Dendritic cell treated with granulocyte-macrophage colony-stimulating factor and Interleukin-4, amounts not matched to agents 40 ng/mL and 50 ng/mL, for 4 days (primary cell): Measurements from ENCODE around the gene BCR.

Source experiments
- H3K27ac Mint-ChIP-seq: one replicate; pipeline ENCODE4 v1.8.0; 2022; ENCODE audit warnings: mild to moderate bottlenecking, mixed read lengths
- H3K27me3 Mint-ChIP-seq: one replicate; pipeline ENCODE4 v1.8.0; 2022; ENCODE audit warnings: mild to moderate bottlenecking, mixed read lengths
- H3K36me3 Mint-ChIP-seq: one replicate; pipeline ENCODE4 v1.8.0; 2022; ENCODE audit warnings: low read depth, mixed read lengths
- H3K4me1 Mint-ChIP-seq: one replicate; pipeline ENCODE4 v1.8.0; 2022; ENCODE audit warnings: low read depth, mixed read lengths
- H3K4me3 Mint-ChIP-seq: one replicate; pipeline ENCODE4 v1.8.0; 2022; ENCODE audit warnings: mild to moderate bottlenecking, moderate library complexity, mixed read lengths
- H3K9me3 Mint-ChIP-seq: one replicate; pipeline ENCODE4 v1.8.0; 2022; ENCODE audit warnings: mixed read lengths
- intact Hi-C: fragments of 100-400 bp; cut with micrococcal nuclease; formaldehyde crosslinking; loops from one replicate; pipeline ENCODE4 v1.15.0; 2022

Gene BCR

DNA sequence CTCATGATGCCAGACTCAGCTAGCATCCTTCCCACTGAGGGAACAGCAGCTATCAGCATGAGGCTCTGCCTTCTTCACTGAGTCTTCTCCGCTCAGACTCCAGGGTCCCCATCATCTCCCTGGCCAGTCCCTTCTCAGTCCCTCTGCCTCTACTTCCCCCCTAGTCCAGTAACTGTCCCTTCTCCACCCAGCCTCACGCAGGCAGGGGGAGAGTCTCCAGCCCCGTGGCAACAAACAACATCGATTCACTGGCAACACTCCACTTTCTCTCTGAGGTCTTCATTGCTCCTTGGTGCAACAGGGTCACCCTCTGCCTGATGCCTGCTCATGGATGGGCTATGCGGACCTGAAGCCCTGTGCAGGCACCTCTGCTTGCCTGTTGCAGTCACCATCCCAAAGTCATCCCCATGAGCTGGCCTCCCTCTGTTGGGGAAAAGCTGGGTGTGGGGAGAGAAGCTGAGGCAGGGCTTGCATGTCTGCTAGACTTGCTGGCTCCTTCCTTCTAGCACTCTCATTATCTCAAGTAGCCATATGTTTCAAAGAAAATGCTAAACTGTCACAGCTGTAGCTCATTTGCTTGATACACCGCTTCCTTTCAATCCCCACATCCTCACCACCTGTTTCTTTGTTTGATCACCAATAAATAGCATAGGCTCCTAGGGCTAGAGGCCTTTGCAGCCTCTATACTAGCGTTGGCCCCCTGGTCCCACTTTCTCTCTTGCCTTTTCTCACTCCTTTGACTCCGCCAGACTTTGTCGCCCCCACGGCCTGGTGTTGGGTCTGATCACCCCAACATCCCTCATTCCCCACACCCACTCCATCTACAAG is 4.3 kb upstream of the BCR start:
- Mint-ChIP-seq H3K4me3 (no peak overlapping the region), H3K9me3 (peaks cover 17% of the 10 kb centered on the region), H3K27me3 (peaks cover 12% of the 10 kb centered on the region), H3K27ac (no peak overlapping the region), H3K4me1 (peaks cover 7% of the 10 kb centered on the region), H3K36me3 (peaks cover 9% of the 10 kb centered on the region)
- intact Hi-C loops = loop anchor here (10.0 kb wide), 1 partner anchor 209 kb away; no protein-coding TSS in a partner anchor

DNA sequence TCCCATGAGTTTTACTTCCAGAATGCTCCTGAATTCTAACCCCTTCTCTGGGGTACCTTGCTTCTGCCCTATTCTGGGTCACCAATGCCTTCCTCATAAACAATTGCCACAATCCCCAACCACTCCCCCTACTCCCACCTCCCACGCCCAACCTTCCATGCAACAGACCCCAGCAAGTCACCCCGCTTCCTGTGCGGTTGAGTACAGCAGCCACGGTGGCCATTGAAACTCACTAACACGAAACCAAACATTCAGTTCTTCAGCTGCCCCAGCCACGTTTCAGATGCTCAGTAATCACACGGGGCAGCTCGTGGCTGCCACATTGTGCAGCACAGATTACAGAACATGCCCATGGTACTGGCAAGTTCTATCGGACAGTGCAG is 3.7 kb upstream of the BCR start:
- H3K9me3 Mint-ChIP-seq = peaks cover 17% of the 10 kb centered on the region
- H3K4me3 Mint-ChIP-seq = no peak overlapping the region
- H3K27me3 Mint-ChIP-seq = peaks cover 16% of the 10 kb centered on the region
- intact Hi-C loops = loop anchor here (10.0 kb wide), 1 partner anchor 208 kb away; no protein-coding TSS in a partner anchor
- peaks cover 11% of the 10 kb centered on the region for H3K4me1 Mint-ChIP-seq
- H3K27ac Mint-ChIP-seq = no peak overlapping the region
- H3K36me3 Mint-ChIP-seq = peaks cover 9% of the 10 kb centered on the region

DNA sequence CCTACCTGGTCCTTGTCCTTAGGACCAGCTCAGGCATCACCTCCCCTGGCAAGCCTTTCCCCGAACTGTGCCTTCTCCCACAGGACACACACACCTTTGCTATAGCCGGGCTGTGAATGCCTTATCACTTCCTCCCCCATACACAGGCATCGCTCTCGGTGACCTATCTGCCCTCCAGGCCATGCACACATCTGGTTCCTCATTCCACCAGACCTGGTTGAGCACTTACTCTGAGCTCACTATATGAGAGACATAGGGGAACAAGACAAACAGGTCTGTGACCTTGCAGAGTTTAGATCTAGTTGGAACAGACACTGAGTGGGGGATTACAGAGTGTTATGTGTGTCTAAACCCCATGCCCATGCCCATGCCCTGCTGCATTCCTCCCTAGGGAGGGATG is 3.1 kb upstream of the BCR start:
- intact Hi-C loops = loop anchor here (10.0 kb wide), 1 partner anchor 208 kb away; no protein-coding TSS in a partner anchor
- Mint-ChIP-seq H3K36me3 (peaks cover 14% of the 10 kb centered on the region), H3K4me1 (peaks cover 16% of the 10 kb centered on the region), H3K4me3 (no peak overlapping the region), H3K27ac (no peak overlapping the region), H3K27me3 (peaks cover 21% of the 10 kb centered on the region), H3K9me3 (peaks cover 17% of the 10 kb centered on the region)

- Mint-ChIP-seq H3K27ac (no peak overlapping the region), H3K4me3 (no peak overlapping the region), H3K4me1 (peaks cover 31% of the 10 kb centered on the region), H3K27me3 (peaks cover 25% of the 10 kb centered on the region), H3K36me3 (peaks cover 18% of the 10 kb centered on the region), H3K9me3 (peaks cover 17% of the 10 kb centered on the region)
- intact Hi-C loops = loop anchor here (1.0 to 10.0 kb wide), 2 partner anchors 103 to 206 kb away; no protein-coding TSS in a partner anchor
These were observed 1.6 kb upstream of the BCR start for GRCh38 chr22:23178512-23179254.

GRCh38 chr22:23179381-23180299 is 669 bp upstream of the BCR start:
- peaks cover 41% of the 10 kb centered on the region for H3K4me1 Mint-ChIP-seq
- peaks cover 17% of the 10 kb centered on the region for H3K9me3 Mint-ChIP-seq
- peaks cover 18% of the 10 kb centered on the region for H3K36me3 Mint-ChIP-seq
- peak overlapping the region; percentile 61 for H3K27ac Mint-ChIP-seq
- intact Hi-C loops = loop anchor here (5.0 to 10.0 kb wide), 2 partner anchors 43 to 205 kb away; no protein-coding TSS in a partner anchor
- H3K4me3 Mint-ChIP-seq = peak overlapping the region; percentile 60
- peaks cover 25% of the 10 kb centered on the region for H3K27me3 Mint-ChIP-seq

GRCh38 chr22:23180893-23181720 is 798 bp downstream of the BCR start:
- Mint-ChIP-seq H3K4me1 (peaks cover 55% of the 10 kb centered on the region), H3K9me3 (peaks cover 10% of the 10 kb centered on the region), H3K27me3 (peaks cover 25% of the 10 kb centered on the region), H3K4me3 (peak overlapping the region; percentile 73), H3K27ac (no peak overlapping the region), H3K36me3 (peaks cover 16% of the 10 kb centered on the region)
- intact Hi-C loops = loop anchor here (5.0 kb wide), 1 partner anchor 41 kb away; no protein-coding TSS in a partner anchor

DNA sequence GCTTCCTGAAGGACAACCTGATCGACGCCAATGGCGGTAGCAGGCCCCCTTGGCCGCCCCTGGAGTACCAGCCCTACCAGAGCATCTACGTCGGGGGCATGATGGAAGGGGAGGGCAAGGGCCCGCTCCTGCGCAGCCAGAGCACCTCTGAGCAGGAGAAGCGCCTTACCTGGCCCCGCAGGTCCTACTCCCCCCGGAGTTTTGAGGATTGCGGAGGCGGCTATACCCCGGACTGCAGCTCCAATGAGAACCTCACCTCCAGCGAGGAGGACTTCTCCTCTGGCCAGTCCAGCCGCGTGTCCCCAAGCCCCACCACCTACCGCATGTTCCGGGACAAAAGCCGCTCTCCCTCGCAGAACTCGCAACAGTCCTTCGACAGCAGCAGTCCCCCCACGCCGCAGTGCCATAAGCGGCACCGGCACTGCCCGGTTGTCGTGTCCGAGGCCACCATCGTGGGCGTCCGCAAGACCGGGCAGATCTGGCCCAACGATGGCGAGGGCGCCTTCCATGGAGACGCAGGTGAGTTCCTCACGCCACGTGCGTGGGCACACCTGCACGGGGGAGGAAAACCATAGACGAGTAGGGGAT is 1.5 kb downstream of the BCR start:
- peaks cover 20% of the 10 kb centered on the region for H3K27me3 Mint-ChIP-seq
- intact Hi-C loops = loop anchor here (5.0 kb wide), 1 partner anchor 40 kb away; no protein-coding TSS in a partner anchor
- H3K36me3 Mint-ChIP-seq = peaks cover 14% of the 10 kb centered on the region
- no peak overlapping the region for H3K27ac Mint-ChIP-seq
- peaks cover 61% of the 10 kb centered on the region for H3K4me1 Mint-ChIP-seq
- peak overlapping the region; percentile 73 for H3K4me3 Mint-ChIP-seq
- peaks cover 3% of the 10 kb centered on the region for H3K9me3 Mint-ChIP-seq

GRCh38 chr22:23182309-23183060 is 2.2 kb downstream of the BCR start:
- intact Hi-C loops = loop anchor here (5.0 kb wide), 1 partner anchor 40 kb away; no protein-coding TSS in a partner anchor
- Mint-ChIP-seq H3K4me1 (peaks cover 64% of the 10 kb centered on the region), H3K36me3 (peaks cover 16% of the 10 kb centered on the region), H3K27me3 (peaks cover 20% of the 10 kb centered on the region), H3K9me3 (no peaks in the 10 kb centered on the region), H3K4me3 (peak overlapping the region; percentile 73), H3K27ac (no peak overlapping the region)

DNA sequence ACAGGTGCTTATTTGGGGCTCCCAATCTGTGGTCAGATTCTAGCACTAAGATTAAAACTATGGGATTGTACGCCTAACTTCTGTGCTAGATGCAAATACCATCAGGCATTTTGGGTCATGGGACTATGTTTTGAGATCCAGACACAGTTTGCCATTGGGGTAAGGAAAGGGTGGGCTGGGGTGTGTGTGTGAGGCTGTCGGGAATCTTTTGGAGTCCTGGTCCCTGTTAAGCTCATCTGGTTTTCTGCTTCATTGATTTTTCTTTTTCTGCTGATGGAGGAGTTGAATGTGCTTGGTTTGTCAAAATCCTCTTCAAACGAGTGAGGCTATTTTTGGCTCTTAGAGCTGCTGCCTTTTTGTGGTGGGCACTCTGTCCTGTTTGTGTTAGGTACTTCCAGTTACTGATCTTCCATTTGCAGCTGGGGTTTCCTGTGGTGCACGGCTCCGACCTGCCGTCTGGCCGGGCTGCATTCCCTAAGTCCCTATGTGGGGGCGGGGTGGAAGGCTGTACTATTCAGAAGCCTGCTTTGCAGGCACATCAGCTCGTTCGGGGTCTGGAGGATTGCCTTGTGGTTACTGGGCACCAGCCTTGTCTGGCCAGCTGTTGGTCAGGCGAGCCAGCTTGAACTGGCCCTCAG is 2.9 kb downstream of the BCR start:
- intact Hi-C loops = loop anchor here (5.0 kb wide), 1 partner anchor 39 kb away; no protein-coding TSS in a partner anchor
- Mint-ChIP-seq H3K4me1 (peaks cover 71% of the 10 kb centered on the region), H3K27me3 (peaks cover 20% of the 10 kb centered on the region), H3K4me3 (peak overlapping the region; percentile 73), H3K27ac (no peak overlapping the region), H3K9me3 (no peaks in the 10 kb centered on the region), H3K36me3 (peaks cover 22% of the 10 kb centered on the region)

DNA sequence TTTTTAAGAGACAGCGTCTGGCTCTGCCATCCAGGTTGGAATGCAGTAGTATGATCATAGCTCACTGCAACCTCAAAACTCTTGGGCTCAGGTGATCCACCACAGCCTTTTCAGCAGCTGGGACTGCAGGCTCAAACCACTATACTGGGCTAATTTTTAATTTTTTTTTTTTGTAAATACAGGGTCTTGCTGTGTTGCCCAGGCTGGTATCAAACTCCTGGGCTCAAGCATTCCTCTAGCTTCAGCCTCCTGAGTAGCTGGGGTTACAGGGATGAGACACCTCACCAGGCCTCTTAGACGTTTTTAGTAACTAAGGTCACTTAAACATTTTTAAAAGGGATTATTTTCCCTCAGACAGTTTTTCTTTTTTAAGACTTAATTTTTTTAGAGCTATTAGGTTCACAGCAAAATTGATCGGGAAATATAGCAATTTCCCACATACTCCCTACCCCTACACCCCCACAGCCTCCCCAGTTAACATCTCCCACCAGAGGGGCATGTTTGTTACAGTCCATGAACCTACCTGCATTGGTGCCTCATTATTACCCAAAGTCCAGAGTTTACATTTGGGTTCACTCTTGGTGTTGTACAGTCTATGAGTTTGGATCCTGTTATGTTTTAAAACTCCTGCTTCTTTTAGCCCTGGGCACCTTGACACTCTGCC is 3.9 kb downstream of the BCR start:
- Mint-ChIP-seq H3K27me3 (peaks cover 19% of the 10 kb centered on the region), H3K4me1 (peaks cover 73% of the 10 kb centered on the region), H3K9me3 (no peaks in the 10 kb centered on the region), H3K36me3 (peaks cover 29% of the 10 kb centered on the region), H3K4me3 (no peak overlapping the region), H3K27ac (peak overlapping the region; percentile 92)
- intact Hi-C loops = loop anchor here (5.0 kb wide), 1 partner anchor 38 kb away; no protein-coding TSS in a partner anchor

DNA sequence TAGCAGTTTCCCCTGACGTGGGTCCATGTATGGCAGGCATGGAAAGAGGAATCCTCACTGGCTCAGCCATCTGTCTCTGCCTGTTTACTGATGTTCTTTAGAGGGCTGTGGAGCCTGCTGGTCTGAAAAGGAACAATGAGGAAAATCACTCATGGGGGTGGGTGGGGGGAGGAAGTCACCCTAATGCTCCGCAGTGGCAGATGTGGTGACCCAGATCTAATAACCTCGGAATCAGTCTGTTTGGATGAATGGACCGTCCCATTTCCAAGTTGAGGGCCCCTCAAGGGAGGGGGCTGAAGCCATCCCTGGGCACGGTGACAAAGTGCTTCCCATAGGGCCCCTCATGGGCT is 4.4 kb downstream of the BCR start:
- peaks cover 69% of the 10 kb centered on the region for H3K4me1 Mint-ChIP-seq
- no peak overlapping the region for H3K4me3 Mint-ChIP-seq

More for the DNA sequence above, 4.4 kb downstream of the BCR start:
- Mint-ChIP-seq H3K27ac (peak overlapping the region; percentile 92), H3K27me3 (peaks cover 15% of the 10 kb centered on the region), H3K9me3 (no peaks in the 10 kb centered on the region), H3K36me3 (peaks cover 33% of the 10 kb centered on the region)
- intact Hi-C loops = loop anchor here (5.0 kb wide), 1 partner anchor 38 kb away; no protein-coding TSS in a partner anchor
